Right cardiac atrium (tissue), 5 donors: ENCODE measurements around the gene RSPO3. TPM values are rescaled to one million over a fixed set of nuclear protein-coding genes. Genes with fewer than 3 reads are reported as not detected.
"Not testable (repeated sequence)": the region's sequence is repeated elsewhere in the genome, so short reads cannot be mapped to it uniquely, and the experiment has no call there.

ENCODE experiments used
- ATAC-seq, 2 donors: fragments of 200-7000 bp; cut with Tn5 transposase; one replicate each; pipeline versions ENCODE4 v1.8.0 to v1.9.1; 2020; ENCODE audit warnings: moderate library complexity in 2 of 2, mild to moderate bottlenecking in 1 of 2
- DNase-seq, 3 donors: peaks; one replicate each; pipeline ENCODE4 v3.0.0-alpha.2; 2020
- H3K27ac ChIP-seq: one replicate; pipeline ENCODE4 v1.5.1; 2013; ENCODE audit warnings: mild to moderate bottlenecking, low read length, control low read depth, moderate library complexity
- H3K27me3 ChIP-seq: one replicate; pipeline ENCODE4 v1.6.1; 2013; ENCODE audit not compliant: control insufficient read depth, insufficient read depth
- H3K4me1 ChIP-seq: one replicate; pipeline ENCODE4 v1.6.1; 2013; ENCODE audit warnings: low read length; ENCODE audit not compliant: control insufficient read depth, insufficient read depth
- H3K4me3 ChIP-seq: one replicate; pipeline ENCODE4 v1.5.1; 2013; ENCODE audit warnings: low read length, control low read depth
- H3K9me3 ChIP-seq: one replicate; pipeline ENCODE4 v1.6.1; 2013; ENCODE audit warnings: low read length; ENCODE audit not compliant: control insufficient read depth
- WGBS: extraction: QIAGEN DNeasy Blood & Tissue Kit; methylation state at CpG from one replicate; pipeline ENCODE4 v1.1.7; 2013; 5-methylcytosine and 5-hydroxymethylcytosine counted together
- intact Hi-C, 4 donors: fragments of 100-400 bp; cut with DNase I; formaldehyde crosslinking; loops; one replicate each; pipeline versions ENCODE4 v1.11.0 to v1.14.0; 2022 to 2023
- polyA plus RNA-seq: library from polyadenylated mRNA; stranded (reverse); fragments of 200-250 nt; gene quantifications from one replicate; pipeline ENCODE4 v1.2.3, GENCODE V29; 2013
- total RNA-seq, 4 donors: library from RNA; stranded (reverse); fragmentation: NEBNext Ultra II Directional; extraction: Animal tissue kit (Norgen Biotek cat#: 25700); gene quantifications; one replicate each; pipeline ENCODE4 v1.2.1, GENCODE V29; 2021
- donor health status: healthy with polysubstance abuse.
- donor health status: DM: no; HTN: yes; CAD: no.
- donor health status: DM: no; HTN: no; CAD: no.
- donor health status: DM: no; HTN: yes; CAD: no; lungs with severe emphysema.
- donor health status: DM: yes; HTN: yes; CAD: no.

Gene RSPO3
- total and polyA plus RNA-seq, 5 donors = 0.34 to 1.3 (median 0.81) TPM

- no peak for ATAC-seq
- Histone ChIP-seq H3K27ac (no peak overlapping the region), H3K4me3 (no peak overlapping the region), H3K27me3 (no peaks in the 10 kb centered on the region), H3K9me3 (no peaks in the 10 kb centered on the region), H3K4me1 (no peaks in the 10 kb centered on the region)
- intact Hi-C loops = no loop called here
- DNase-seq = no peak
- WGBS = 44% methylated on average over 1 of the region's 1 CpG
These were observed 28.4 kb upstream of the RSPO3 start for GRCh38 chr6:127090051-127090450.

GRCh38 chr6:127092466-127092865 is 26.0 kb upstream of the RSPO3 start:
- H3K27ac ChIP-seq = no peak overlapping the region
- DNase-seq (no peak), ATAC-seq (no peak)
- no peaks in the 10 kb centered on the region for H3K27me3 ChIP-seq
- WGBS = 87% methylated on average over 3 of the region's 3 CpGs
- no peaks in the 10 kb centered on the region for H3K4me1 ChIP-seq
- H3K4me3 ChIP-seq = no peak overlapping the region
- intact Hi-C loops = no loop called here
- no peaks in the 10 kb centered on the region for H3K9me3 ChIP-seq

- no peaks in the 10 kb centered on the region for H3K9me3 ChIP-seq
- WGBS = 67% methylated on average over 1 of the region's 1 CpG
- H3K27me3 ChIP-seq = no peaks in the 10 kb centered on the region
- H3K4me3 ChIP-seq = no peak overlapping the region
- no peaks in the 10 kb centered on the region for H3K4me1 ChIP-seq
- no peak overlapping the region for H3K27ac ChIP-seq
- no peak for ATAC-seq
- intact Hi-C loops = no loop called here
- DNase-seq = no peak
These were observed 23.7 kb upstream of the RSPO3 start for GRCh38 chr6:127094791-127095190.

- ATAC-seq = no peak
- WGBS = 76% methylated on average over 5 of the region's 5 CpGs
- intact Hi-C loops = no loop called here
These were observed 22.3 kb upstream of the RSPO3 start for GRCh38 chr6:127096167-127096566.

GRCh38 chr6:127097442-127097841 is 21.0 kb upstream of the RSPO3 start:
- not testable (repeated sequence) for ATAC-seq

More at GRCh38 chr6:127096167-127096566, 22.3 kb upstream of the RSPO3 start:
- no peak overlapping the region for H3K27ac ChIP-seq
- DNase-seq = no peak
- H3K4me1 ChIP-seq = no peaks in the 10 kb centered on the region
- H3K4me3 ChIP-seq = no peak overlapping the region
- no peaks in the 10 kb centered on the region for H3K9me3 ChIP-seq
- no peaks in the 10 kb centered on the region for H3K27me3 ChIP-seq

GRCh38 chr6:127100510-127101140 is 17.8 kb upstream of the RSPO3 start:
- Histone ChIP-seq H3K4me1 (no peaks in the 10 kb centered on the region), H3K27me3 (no peaks in the 10 kb centered on the region), H3K27ac (no peak overlapping the region), H3K4me3 (no peak overlapping the region), H3K9me3 (no peaks in the 10 kb centered on the region)
- WGBS = 29% methylated on average over 3 of the region's 3 CpGs
- ATAC-seq (no peak), DNase-seq (no peak)
- intact Hi-C loops = no loop called here

More at GRCh38 chr6:127097442-127097841, 21.0 kb upstream of the RSPO3 start:
- H3K4me1 ChIP-seq, DNase-seq, intact Hi-C loops, H3K27ac ChIP-seq, H3K27me3 ChIP-seq, H3K9me3 ChIP-seq, H3K4me3 ChIP-seq: not testable (repeated sequence)
- 83% methylated on average over 5 of the region's 5 CpGs for WGBS

- 35% methylated on average over 2 of the region's 2 CpGs for WGBS
- H3K4me3 ChIP-seq = no peak overlapping the region
- intact Hi-C loops = no loop called here
- H3K9me3 ChIP-seq = no peaks in the 10 kb centered on the region
- DNase-seq (no peak), ATAC-seq (no peak)
- no peaks in the 10 kb centered on the region for H3K4me1 ChIP-seq
- H3K27me3 ChIP-seq = no peaks in the 10 kb centered on the region
- H3K27ac ChIP-seq = no peak overlapping the region
These were observed 16.2 kb upstream of the RSPO3 start for GRCh38 chr6:127102299-127102698.

GRCh38 chr6:127102859-127103258 is 15.6 kb upstream of the RSPO3 start:
- no peaks in the 10 kb centered on the region for H3K4me1 ChIP-seq
- no peaks in the 10 kb centered on the region for H3K9me3 ChIP-seq
- no peak for ATAC-seq
- no peak overlapping the region for H3K27ac ChIP-seq
- H3K4me3 ChIP-seq = no peak overlapping the region
- DNase-seq = no peak
- no peaks in the 10 kb centered on the region for H3K27me3 ChIP-seq
- WGBS = 94% methylated on average over 3 of the region's 3 CpGs
- intact Hi-C loops = no loop called here

- intact Hi-C loops = no loop called here
- Histone ChIP-seq H3K4me1 (no peaks in the 10 kb centered on the region), H3K27ac (no peak overlapping the region), H3K4me3 (no peak overlapping the region), H3K27me3 (no peaks in the 10 kb centered on the region), H3K9me3 (no peaks in the 10 kb centered on the region)
- 54% methylated on average over 2 of the region's 2 CpGs for WGBS
- no peak for DNase-seq
- no peak for ATAC-seq
These were observed 15.0 kb upstream of the RSPO3 start for GRCh38 chr6:127103482-127103881.

GRCh38 chr6:127107916-127108315 is 10.6 kb upstream of the RSPO3 start:
- H3K4me3 ChIP-seq = no peak overlapping the region
- H3K9me3 ChIP-seq = no peaks in the 10 kb centered on the region
- intact Hi-C loops = no loop called here
- no peaks in the 10 kb centered on the region for H3K27me3 ChIP-seq
- H3K4me1 ChIP-seq = no peaks in the 10 kb centered on the region
- ATAC-seq (no peak), DNase-seq (no peak)
- H3K27ac ChIP-seq = no peak overlapping the region

GRCh38 chr6:127110712-127111111 is 7.8 kb upstream of the RSPO3 start:
- WGBS = 87% methylated on average over 3 of the region's 3 CpGs
- intact Hi-C loops = no loop called here
- ATAC-seq (no peak), DNase-seq (no peak)
- H3K27me3 ChIP-seq = no peaks in the 10 kb centered on the region
- H3K9me3 ChIP-seq = no peaks in the 10 kb centered on the region
- H3K4me1 ChIP-seq = no peaks in the 10 kb centered on the region
- no peak overlapping the region for H3K4me3 ChIP-seq
- H3K27ac ChIP-seq = no peak overlapping the region

- ATAC-seq (no peak), DNase-seq (no peak)
- Histone ChIP-seq H3K4me3 (no peak overlapping the region), H3K9me3 (no peaks in the 10 kb centered on the region), H3K4me1 (no peaks in the 10 kb centered on the region), H3K27ac (no peak overlapping the region), H3K27me3 (no peaks in the 10 kb centered on the region)
- 94% methylated on average over 4 of the region's 4 CpGs for WGBS
- intact Hi-C loops = no loop called here
These were observed 6.9 kb upstream of the RSPO3 start for GRCh38 chr6:127111526-127111925.
